Adrenal gland (tissue), 12 donors: Measurements from ENCODE around the gene CTBP2. TPM values are rescaled to one million over a fixed set of nuclear protein-coding genes. Genes with fewer than 3 reads are reported as not detected.
A peak's percentile ranks its signal among the peaks of the same experiment; 100 is the strongest.

ENCODE experiments used
- DNase-seq, 7 donors: peaks; one replicate each; pipeline ENCODE4 v3.0.0-alpha.2; 2019 to 2020
- H3K27ac ChIP-seq, 5 donors: fragments of 200-600 bp; sonication (generic) in 4 of 5; 1 replicate in 3 of 5; 2 replicates in 2 of 5; pipeline versions ENCODE4 v1.5.1 to v1.8.0; 2016 to 2020; ENCODE audit warnings: mild to moderate bottlenecking in 1 of 5
- H3K27me3 ChIP-seq: fragments of 200-600 bp; 2 replicates; pipeline ENCODE4 v1.8.0; 2021
- H3K36me3 ChIP-seq, 2 donors: fragments of 200-600 bp; replicated peaks in 1 of 2; 1 replicate in 1 of 2; 2 replicates in 1 of 2; pipeline versions ENCODE4 v1.5.1 to v1.8.0; 2018 to 2022
- H3K4me1 ChIP-seq, 2 donors: fragments of 200-600 bp; replicated peaks in 1 of 2; 1 replicate in 1 of 2; 2 replicates in 1 of 2; pipeline versions ENCODE4 v1.5.1 to v1.8.0; 2018 to 2021
- H3K4me3 ChIP-seq, 4 donors: fragments of 200-600 bp; sonication (generic) in 3 of 4; one replicate each; pipeline ENCODE4 v1.5.1; 2016 to 2018
- H3K9me3 ChIP-seq, 3 donors: fragments of 200-600 bp; sonication (generic) in 1 of 3; replicated peaks in 1 of 3; 1 replicate in 2 of 3; 2 replicates in 1 of 3; pipeline versions ENCODE4 v1.5.1 to v1.8.0; 2016 to 2021
- POLR2A ChIP-seq, 2 donors: fragments of 450-650 bp; IDR thresholded peaks; one replicate each; pipeline ENCODE4 v1.6.1; 2017; ENCODE audit warnings: antibody characterized with exemption in 2 of 2, mild to moderate bottlenecking in 2 of 2, moderate library complexity in 1 of 2
- WGBS, 4 donors: extraction: QIAGEN DNeasy Blood & Tissue Kit in 2 of 4; methylation state at CpG; one replicate each; pipeline versions ENCODE4 v1.1.5 to v1.1.7; 2013 to 2017; 5-methylcytosine and 5-hydroxymethylcytosine counted together
- intact Hi-C, 2 donors: fragments of 100-400 bp; cut with DNase I; formaldehyde crosslinking; loops; one replicate each; pipeline versions ENCODE4 v1.14.1 to v1.15.0; 2022 to 2023
- polyA plus RNA-seq, 3 donors: library from polyadenylated mRNA; stranded (reverse); fragments of 200-250 nt in 2 of 3; fragments of 350-450 nt in 1 of 3; fragmentation: Illumina TruSeq in 1 of 3; extraction: RNeasy Lipid Tissue Mini Kit (QIAGEN cat#74804) in 1 of 3; gene quantifications; one replicate each; pipeline ENCODE4 v1.2.3, GENCODE V29; 2013 to 2014
- total RNA-seq, 9 donors: library from RNA; depleted of rRNA in 4 of 9; stranded (reverse); fragments of >200 nt in 4 of 9; fragments of 120-200 nt in 1 of 9; fragmentation: NEBNext Ultra II Directional in 1 of 9; extraction: Animal tissue kit (Norgen Biotek cat#: 25700) in 1 of 9; gene quantifications; one replicate each; pipeline versions ENCODE4 v1.1.0 to v1.2.4, GENCODE V29; 2013 to 2023
- TF ChIP-seq, protein P1 (sequence below), 6 experiments: fragments of 450-650 bp in 4 of 6; fragments of 200-600 bp in 2 of 6; sonication (generic) in 1 of 6; IDR thresholded peaks; 1 replicate in 5 of 6; 2 replicates in 1 of 6; pipeline versions ENCODE4 v1.5.1 to v1.8.0; 2016 to 2021; ENCODE audit warnings: antibody characterized with exemption in 6 of 6, mild to moderate bottlenecking in 2 of 6, moderate library complexity in 1 of 6
- donor health status: healthy with polysubstance abuse.
- donor health status: Bipolar disorder and iron deficiency.
- donor health status: DM: yes; HTN: yes; CAD: no.
- donor health status: DM: no; HTN: no; CAD: no.
- donor health status: DM: no; HTN: no; CAD: no.
- donor health status: DM: yes; HTN: yes; CAD: no.

CTBP2 gene
- total and polyA plus RNA-seq, 12 donors, result 25.3 to 66.5 (median 45.7) TPM

DNA sequence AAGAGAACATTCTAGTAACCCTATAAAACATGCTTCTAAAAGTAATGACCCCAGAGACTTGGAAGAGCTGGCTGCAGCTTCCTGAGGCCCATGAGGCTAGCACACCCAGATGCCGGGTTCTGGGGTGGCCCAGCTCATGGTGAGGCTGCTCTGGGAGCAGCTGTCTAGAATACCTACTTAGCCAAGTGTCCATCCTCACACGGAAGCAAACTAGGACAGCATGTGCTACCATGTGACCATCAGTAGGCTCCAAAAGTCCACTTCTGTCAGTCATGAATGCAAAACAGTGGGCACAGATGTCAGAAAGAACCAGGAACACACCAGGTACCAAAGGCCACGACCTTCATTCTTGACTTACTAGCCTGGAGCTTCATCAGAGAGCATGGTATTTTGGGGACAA, 32.4 kb downstream of the CTBP2 start:
- intact Hi-C loops, result no loop called here
- no peak overlapping the region for H3K4me3 ChIP-seq
- H3K9me3 ChIP-seq, result no peaks in the 10 kb centered on the region
- WGBS, 4 donors, result 73 to 85% (median 79%) methylated on average over 3 of the region's 3 CpGs
- peaks cover 24 to 31% of the 10 kb centered on the region in 2 donors for H3K4me1 ChIP-seq
- H3K27me3 ChIP-seq, result no peaks in the 10 kb centered on the region
- no peak overlapping the region for H3K27ac ChIP-seq
- TF ChIP-seq, protein P1, sequence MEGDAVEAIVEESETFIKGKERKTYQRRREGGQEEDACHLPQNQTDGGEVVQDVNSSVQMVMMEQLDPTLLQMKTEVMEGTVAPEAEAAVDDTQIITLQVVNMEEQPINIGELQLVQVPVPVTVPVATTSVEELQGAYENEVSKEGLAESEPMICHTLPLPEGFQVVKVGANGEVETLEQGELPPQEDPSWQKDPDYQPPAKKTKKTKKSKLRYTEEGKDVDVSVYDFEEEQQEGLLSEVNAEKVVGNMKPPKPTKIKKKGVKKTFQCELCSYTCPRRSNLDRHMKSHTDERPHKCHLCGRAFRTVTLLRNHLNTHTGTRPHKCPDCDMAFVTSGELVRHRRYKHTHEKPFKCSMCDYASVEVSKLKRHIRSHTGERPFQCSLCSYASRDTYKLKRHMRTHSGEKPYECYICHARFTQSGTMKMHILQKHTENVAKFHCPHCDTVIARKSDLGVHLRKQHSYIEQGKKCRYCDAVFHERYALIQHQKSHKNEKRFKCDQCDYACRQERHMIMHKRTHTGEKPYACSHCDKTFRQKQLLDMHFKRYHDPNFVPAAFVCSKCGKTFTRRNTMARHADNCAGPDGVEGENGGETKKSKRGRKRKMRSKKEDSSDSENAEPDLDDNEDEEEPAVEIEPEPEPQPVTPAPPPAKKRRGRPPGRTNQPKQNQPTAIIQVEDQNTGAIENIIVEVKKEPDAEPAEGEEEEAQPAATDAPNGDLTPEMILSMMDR (IDR thresholded peaks at IDR 0.05), result no peak
- TF ChIP-seq POLR2A (IDR thresholded peaks at IDR 0.05), result no peak
- DNase-seq, result no peak
- H3K36me3 ChIP-seq, result peaks cover 0 to 7% of the 10 kb centered on the region in 2 donors

DNA sequence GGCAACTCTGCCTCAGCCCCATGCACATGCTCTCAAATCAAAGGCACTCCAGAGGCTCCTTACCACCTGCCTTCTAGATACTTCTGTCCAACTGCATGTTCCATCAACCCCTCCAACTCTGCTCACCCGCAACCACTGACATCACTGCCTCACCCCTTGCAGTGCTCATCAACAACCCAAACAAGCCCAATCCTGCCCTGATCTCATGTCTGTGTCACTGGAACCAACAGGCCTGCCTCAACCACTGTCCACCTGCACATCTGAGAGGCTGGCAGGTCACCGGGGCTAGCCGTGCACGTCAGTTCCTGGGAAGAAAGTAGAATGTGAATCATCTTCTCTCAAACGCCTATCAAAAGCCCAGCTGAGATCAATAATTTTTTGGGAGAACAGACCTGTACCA, 33.3 kb downstream of the CTBP2 start:
- Histone ChIP-seq H3K9me3 (no peaks in the 10 kb centered on the region), H3K27me3 (no peaks in the 10 kb centered on the region), H3K36me3 (peaks cover 0 to 7% of the 10 kb centered on the region in 2 donors), H3K4me1 (peaks cover 24 to 34% of the 10 kb centered on the region in 2 donors), H3K4me3 (no peak overlapping the region), H3K27ac (no peak overlapping the region)
- intact Hi-C loops, result no loop called here
- TF ChIP-seq, protein P1 (IDR thresholded peaks at IDR 0.05), result no peak
- TF ChIP-seq POLR2A (IDR thresholded peaks at IDR 0.05), result no peak
- 97 to 100% (median 99%) methylated on average over 2 to 5 of the region's 5 CpGs for WGBS, 4 donors
- no peak for DNase-seq

- 91 to 96% (median 95%) methylated on average over 18 to 22 of the region's 22 CpGs for WGBS, 4 donors
- no peak for TF ChIP-seq POLR2A (IDR thresholded peaks at IDR 0.05)
- TF ChIP-seq, protein P1 (IDR thresholded peaks at IDR 0.05), result no peak
- H3K4me3 ChIP-seq, result no peak overlapping the region
- no peaks in the 10 kb centered on the region for H3K27me3 ChIP-seq
- H3K9me3 ChIP-seq, result no peaks in the 10 kb centered on the region
- DNase-seq, result peak in 1 of 7 donors; percentile 13
- H3K4me1 ChIP-seq, result peaks cover 24 to 37% of the 10 kb centered on the region in 2 donors
- intact Hi-C loops, result no loop called here
- H3K36me3 ChIP-seq, result peaks cover 0 to 6% of the 10 kb centered on the region in 2 donors
- H3K27ac ChIP-seq, result peak overlapping the region in 2 of 5 donors; percentile 70 to 95
These were observed 34.2 kb downstream of the CTBP2 start for GRCh38 chr10:125125951-125126735.

DNA sequence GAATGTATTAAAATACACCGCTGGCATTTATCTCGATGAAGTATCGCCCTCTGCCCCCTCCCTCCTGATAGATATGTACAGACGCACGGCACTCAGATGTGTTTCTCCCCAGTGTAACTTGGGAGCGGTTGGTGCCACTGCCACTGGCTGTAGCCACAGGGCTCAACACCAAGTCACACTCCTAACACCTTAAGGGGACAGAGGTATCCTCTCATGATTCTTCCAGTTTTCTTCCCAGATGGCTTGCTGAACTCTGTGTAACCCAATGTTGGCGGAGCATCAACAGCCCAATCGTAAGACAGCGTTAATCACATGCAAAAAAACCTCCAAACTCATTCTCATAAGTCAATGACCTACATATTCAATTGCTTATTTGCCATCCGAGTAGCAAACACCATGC, 35.5 kb downstream of the CTBP2 start:
- no peaks in the 10 kb centered on the region for H3K36me3 ChIP-seq
- 43 to 59% (median 49%) methylated on average over 10 of the region's 10 CpGs for WGBS, 4 donors
- H3K27me3 ChIP-seq, result no peaks in the 10 kb centered on the region
- peak overlapping the region in 4 of 5 donors; percentile 19 to 95 (median 50) for H3K27ac ChIP-seq
- H3K4me1 ChIP-seq, result peaks cover 37 to 50% of the 10 kb centered on the region in 2 donors
- no peak overlapping the region for H3K4me3 ChIP-seq
- DNase-seq, result peak in 4 of 7 donors; percentile 31 to 67 (median 48)
- no peaks in the 10 kb centered on the region for H3K9me3 ChIP-seq
- intact Hi-C loops, result no loop called here
- TF ChIP-seq, protein P1 (IDR thresholded peaks at IDR 0.05), result no peak
- TF ChIP-seq POLR2A (IDR thresholded peaks at IDR 0.05), result no peak
